Measurements from ENCODE around the gene PCSK1.

Gene PCSK1

DNA sequence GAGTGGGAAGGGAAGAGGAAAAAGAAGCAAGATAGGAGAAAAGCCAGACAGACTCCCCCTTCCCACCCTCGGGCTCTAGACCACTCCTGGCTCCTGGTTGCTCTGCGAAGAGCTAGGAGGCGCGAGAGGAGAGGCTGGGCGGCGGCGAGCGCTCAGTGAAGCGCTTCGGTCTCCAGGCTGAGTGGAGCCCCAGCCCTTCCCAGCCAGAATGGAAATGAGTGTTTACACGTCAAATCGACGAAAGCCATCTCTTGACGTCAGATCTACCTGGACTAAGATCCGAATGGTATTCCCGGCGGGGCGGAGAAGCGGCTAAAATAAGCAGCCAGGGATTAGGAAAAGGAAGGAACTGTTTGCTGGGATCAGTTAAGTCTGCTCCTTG is at the start of gene PCSK1:
Gene PCSK1, minus strand, starts transcription at position 183 of the 382 bp plus-strand sequence. CDS start 206 bp downstream, outside the sequence.
- in situ Hi-C loops (cut with MboI; ENCODE audit: low sequenced_read_pairs), result no loop called here

DNA sequence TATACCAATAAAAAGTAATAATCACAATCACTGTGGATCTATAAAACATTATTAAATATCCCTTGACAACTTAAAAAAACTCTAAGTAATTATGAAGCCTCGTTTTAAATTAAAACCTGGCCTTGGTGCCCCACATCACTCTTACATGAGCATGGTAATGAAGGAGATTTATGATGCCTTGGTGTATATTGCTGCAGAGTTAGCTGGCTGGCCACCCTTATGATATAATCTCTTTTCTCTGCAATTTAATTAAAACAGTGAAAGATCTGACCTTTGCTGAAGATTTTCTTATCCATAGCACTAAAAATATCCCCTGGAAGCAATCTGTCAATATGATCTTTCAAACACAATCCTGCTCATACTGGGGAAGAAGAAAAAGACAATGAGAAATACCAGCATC is 48.8 kb upstream of the PCSK1 start:
- in situ Hi-C loops (cut with MboI; ENCODE audit: low sequenced_read_pairs), result no loop called here

DNA sequence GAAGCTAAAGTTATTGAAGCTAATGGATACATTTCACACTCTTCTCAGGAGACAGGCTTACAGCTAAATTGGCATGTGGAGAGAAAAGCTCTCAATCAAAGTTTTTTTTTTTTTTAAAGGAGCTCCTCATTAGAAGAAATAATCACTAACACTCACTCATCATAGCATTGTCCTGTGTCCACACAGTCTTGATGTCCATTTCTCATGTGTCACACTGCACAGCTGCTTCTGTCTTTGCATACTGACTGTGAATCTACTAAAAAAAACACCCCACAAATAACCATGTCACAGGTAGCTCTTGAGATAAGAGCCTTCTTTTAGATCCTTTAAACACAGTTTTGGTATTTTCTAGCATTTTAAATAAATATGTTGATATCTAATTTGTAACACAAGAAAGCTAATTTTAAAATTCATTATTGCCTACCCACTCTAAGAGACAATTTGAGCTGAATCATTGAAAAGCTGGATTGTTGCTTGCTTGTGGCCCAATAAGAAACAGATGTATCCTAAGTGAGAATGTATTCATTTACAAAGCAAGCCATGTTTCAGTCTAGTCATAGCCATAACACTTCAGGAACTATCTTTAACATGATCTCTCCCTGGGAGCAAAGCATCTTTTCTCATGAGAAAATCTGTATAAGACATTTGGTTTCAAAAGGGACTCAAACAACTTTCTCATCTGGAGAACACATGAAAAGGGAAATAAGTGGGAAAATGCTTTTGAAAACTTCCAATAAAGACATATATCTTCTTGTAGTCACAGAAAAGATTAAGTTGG is 48.1 kb upstream of the PCSK1 start:
- in situ Hi-C loops (cut with MboI; ENCODE audit: low sequenced_read_pairs), result no loop called here

DNA sequence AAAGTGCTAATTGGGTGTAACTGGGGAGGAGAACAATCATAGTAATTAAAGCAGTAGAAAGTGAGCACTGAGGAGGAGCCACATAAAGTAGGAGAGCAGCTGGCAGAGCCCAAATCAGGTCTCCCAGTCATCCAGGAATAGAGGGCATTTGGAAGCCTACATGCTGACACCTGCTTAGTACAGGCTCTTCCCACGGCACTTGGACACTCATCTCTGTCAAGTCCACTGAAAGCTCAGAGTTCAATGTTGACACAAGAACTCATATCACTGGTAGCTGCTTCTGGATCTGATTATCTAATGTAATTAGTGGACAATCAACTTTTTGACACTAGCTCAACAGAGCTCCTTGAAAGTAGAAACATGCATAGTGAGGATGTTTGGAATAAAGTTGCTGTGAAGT is 45.9 kb upstream of the PCSK1 start:
- in situ Hi-C loops (cut with MboI; ENCODE audit: low sequenced_read_pairs), result no loop called here

DNA sequence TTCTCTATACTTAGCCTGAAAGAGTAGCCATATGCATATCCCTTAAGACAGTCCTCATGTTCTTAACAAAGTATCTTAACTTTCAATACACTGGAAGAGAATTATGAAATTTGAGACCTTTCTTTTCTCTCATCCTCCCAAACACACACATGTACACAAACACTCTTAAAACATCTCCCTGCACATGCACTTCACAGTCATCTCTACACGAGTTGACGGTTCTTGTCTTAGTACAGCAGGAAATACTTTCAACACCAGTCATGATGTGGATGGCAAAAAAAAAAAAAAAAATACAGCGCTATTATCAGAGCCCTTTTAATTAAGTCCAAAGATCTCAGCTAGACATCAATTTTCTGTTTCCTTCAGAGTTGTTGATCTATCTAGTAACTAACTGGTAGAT is 43.6 kb upstream of the PCSK1 start:
- in situ Hi-C loops (cut with MboI; ENCODE audit: low sequenced_read_pairs), result no loop called here

DNA sequence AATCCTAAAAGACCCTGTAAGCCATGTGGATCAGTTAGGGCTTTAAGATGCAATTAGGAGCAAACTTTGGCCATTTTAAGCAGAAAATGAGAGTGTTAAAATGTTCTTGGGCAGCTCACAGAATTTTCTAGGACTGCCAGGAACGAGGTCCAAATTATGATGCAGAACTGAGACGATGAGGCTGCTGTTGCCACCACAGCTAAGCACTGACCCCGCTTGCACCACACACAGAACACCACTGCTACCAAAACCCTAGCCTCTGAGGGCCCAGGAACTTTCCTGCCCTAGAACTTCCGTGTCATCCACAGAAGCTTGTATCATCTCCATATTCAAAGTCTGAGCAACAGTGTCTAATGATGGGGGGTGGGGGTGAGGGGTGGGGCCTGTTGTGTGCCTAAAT is 41.0 kb upstream of the PCSK1 start:
- in situ Hi-C loops (cut with MboI; ENCODE audit: low sequenced_read_pairs), result no loop called here

DNA sequence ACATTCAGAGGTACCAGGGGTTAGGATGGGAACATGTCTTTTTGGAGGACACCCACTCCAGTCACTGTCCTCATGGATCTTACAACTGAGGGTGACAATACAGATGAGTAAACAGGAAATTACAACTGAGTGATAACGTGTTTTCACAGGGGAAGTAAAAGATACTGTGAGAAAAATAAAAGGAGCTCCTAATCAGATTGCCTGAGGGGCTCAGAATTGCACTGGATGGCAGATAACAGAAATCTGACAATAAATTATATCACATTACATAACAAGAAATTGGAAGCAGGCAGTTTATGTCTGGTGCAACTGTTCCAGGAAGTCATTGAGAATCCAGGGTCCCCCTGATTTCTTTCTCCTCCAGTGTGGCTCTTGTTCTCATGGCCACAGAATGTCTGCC is 40.1 kb upstream of the PCSK1 start:
- in situ Hi-C loops (cut with MboI; ENCODE audit: low sequenced_read_pairs), result no loop called here

DNA sequence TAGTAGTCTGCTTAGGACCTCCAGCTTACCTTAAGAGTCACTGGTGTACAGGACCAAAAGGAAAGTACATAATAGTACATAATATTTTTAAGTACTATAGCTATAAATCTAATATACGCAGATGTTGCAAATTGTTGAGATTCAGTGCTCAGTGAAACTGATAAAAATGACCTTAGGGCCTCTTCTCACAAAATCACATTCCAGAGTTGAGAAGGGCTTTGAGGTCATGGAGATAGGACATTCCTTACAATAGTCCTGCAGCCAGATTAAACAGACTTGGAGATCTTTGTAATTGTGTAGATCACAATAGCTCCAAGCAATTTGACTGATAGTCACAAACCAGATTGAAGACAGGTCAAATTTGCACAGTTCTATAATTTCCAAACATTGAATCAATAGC is 37.7 kb upstream of the PCSK1 start:
- in situ Hi-C loops (cut with MboI; ENCODE audit: low sequenced_read_pairs), result no loop called here

DNA sequence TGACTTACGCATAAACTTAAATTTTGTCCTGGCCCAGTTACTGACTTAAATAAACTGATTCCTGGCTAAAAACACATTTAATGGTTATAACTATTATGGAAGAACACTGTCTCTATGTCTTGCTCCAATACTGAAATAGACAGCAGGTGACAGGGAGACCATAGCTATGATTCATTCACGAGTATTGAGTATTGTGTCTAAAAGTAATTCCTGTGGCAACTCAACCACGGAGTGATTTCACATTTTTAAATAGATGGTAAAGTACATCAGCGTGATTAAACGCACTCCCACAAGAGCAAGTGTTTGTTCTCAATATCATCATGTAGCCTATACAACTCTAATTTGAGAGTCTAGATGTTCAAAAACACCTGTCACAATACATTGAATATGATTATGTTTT is 35.9 kb upstream of the PCSK1 start:
- in situ Hi-C loops (cut with MboI; ENCODE audit: low sequenced_read_pairs), result no loop called here

DNA sequence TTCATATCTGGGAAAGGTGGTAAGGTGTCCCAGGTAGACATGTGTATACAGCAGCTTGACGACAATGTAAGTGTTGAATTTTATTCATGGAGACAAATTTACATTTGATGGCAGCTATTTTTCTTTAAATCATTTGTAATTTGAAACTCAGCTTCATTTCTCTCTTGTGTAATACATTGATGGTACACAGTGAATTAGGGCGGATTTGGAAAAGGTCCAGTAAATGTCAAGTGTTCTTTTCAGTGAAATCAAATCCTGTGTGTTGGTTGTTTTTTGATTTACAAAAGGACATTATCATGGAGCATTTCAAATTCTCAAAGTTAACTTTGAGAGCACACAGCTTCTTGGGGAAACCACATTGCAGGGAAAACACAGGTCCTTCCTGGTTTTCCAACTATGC is 30.0 kb upstream of the PCSK1 start:
- in situ Hi-C loops (cut with MboI; ENCODE audit: low sequenced_read_pairs), result no loop called here

DNA sequence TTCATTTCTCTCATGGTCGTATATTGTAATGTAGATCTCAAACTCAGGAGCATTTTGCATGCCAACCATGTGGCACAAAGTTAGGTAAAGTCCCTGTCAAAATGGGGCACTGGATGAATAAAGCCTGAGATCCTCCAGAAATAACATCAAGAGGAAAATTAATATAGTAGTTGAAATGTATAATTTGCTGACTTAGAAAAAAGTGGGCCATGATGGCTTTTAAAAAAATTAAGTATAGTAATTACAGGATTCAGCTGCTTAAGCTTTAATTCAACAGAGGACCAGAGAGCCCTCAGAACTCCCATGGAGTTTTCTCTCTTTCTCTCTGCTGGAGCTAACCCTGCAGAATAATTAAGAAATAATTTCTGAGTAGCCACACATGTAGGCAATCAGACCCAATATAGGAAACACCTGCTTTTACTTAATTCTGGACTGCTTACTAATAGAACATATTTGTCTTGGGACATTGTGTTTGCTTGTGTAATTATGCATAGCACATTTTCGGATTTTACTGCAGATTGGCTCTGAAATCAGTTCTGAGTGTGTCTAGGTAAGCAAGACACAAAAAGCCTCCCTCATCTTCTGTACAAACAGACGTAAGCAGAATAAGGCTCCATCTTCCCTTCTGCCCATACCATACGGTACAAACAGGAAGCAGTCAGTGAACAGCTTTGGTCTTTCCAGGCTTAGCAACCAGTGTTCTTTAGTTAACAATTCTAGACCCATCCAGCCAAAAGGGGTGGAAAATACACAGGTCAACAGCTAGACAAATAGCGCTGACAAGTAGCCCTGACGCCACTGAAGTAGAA is 26.5 kb upstream of the PCSK1 start:
- in situ Hi-C loops (cut with MboI; ENCODE audit: low sequenced_read_pairs), result no loop called here

DNA sequence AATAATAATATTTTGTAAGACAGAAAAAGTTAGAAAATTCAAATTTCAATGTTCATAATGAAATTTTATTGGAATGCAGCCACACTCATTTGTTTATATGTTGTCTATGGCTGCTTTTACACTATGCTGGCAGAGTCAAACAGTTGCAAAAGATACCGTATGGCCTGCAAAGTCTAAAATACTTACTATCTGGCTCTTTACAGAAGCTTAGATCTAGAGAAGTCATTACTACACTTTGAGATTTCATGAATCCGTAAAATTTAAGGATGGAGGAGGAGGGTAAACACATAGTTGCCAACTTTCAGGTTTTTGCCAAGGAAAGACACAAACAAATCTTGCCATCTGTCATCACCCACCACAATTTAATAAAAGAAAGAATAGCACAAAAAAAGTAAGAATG is 25.1 kb upstream of the PCSK1 start:
- in situ Hi-C loops (cut with MboI; ENCODE audit: low sequenced_read_pairs), result no loop called here

DNA sequence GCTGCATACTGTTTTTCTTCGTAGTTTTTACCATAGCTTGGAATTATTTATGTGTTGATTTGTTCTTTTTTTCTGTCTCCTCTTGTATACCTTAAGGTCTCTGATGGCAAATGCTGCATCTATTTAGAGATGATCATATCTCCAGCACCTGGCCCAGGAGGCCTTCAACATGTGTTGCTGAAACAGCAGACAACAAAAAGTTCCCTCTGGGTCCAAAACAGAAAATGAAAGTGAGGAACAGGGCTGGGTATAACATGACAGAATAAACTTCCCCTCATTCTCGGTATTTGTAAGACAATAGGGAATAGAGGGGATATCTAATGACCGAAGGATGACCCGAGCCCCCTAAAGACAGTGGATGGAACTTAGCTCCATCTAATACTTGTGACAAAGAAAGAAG is 22.7 kb upstream of the PCSK1 start:
- in situ Hi-C loops (cut with MboI; ENCODE audit: low sequenced_read_pairs), result no loop called here

DNA sequence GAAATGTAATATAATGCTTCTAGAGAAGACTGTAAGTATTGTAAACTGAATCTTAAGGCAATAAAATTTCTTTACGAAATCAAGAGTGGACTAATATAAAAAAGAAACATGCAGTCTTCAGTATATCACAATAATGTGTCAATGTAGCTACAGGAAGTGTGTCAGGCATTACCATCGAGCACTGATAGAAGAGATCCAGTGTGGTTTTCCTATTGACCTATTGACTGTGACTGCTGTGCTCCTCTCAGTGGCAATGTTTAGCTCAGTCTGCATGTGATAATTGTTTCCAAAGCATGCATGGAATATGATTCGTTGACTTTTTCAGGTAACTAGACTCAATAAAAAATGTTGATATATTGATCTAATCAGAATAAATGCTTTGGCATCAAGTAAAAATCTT is 20.3 kb upstream of the PCSK1 start:
- in situ Hi-C loops (cut with MboI; ENCODE audit: low sequenced_read_pairs), result no loop called here

DNA sequence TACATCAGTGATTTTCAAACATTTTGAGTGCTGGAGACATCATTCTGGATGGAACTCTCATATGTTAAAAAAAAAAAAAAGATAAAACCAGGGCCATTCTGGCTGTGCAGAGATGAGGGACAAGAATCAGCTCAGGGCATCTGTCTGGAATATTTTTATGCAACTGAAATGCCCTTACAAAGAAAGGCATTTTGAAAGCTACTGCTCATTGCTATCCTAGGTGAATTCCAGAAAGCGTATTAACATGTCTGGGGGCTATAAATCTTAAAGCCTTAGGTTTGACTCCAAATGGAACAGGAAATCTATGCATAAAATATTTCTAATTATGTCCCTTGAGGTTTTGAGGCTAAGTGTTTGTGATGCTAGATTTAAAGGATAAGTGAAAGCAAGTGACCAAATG is 14.9 kb upstream of the PCSK1 start:
- in situ Hi-C loops (cut with MboI; ENCODE audit: low sequenced_read_pairs), result no loop called here

DNA sequence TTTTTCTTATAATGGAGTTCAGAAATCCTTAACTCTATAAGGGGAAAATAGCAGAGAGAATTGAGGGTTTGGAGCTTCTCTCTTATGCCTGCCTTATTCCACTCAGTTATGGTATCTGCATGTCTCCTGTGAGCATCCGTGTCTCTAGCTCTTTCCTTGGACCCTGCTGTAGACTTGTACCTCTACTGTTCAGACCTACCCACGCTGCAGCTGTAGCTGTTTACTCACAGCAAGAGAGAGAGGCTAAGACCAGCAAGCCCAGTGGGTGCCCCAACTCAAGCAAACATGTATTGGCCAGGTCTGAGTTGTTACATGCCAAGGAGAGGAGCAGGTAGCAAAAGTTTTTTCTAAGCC is 7.1 kb upstream of the PCSK1 start:
- in situ Hi-C loops (cut with MboI; ENCODE audit: low sequenced_read_pairs), result no loop called here

DNA sequence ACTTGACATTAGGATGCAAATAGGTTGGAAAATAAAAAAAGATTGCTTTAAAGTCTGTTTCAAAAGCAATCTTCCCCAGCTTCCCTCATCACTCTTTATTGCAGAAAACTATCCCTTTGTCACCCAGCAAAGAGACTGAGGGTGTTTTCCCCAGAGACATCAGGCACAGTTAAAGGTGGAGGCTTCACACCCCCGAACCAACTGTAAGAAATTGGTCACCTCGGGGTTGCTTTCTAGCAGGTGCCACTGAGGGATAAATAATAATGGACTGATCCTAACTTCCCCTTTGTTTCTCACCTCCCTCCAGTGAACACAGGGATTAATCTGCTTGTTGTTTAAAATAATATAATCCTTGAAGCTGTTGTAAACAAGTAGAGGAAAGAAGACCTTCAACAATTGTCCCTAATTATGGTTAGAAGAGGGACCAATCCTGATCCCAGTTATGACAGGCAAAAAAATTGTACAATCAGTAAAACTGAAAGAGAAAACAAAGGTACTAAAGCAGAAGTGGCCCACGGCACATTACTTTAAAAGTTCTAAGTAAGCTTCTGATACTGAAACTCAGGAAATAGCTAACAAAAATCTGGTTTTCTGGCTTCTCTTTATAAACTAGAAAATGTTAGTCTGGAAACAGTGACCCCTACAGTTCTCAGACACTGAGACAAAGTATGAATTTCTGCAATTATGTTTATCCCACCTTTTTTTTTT is 6.6 kb upstream of the PCSK1 start:
- in situ Hi-C loops (cut with MboI; ENCODE audit: low sequenced_read_pairs), result no loop called here

DNA sequence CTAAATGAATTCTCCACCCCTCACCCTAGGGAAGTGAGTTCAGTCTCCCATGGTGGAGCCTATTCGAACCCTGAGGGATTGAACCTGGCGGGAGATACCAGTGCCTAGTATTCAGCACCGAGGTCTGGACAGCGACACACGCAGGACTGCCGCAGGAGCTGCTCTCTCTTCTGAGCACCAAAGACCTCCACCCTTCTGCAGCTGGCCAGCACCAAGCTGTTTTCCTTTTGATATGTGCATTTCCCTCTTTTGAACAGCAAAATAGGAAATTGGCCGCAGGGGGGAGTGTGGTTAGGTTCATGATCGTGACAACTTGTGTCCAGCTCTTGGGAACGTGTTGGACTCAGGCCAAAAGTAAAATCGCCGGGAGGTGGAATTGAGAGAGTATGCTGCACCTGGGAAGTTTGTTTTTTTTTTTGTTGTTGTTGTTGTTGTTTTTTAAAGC is 1.2 kb upstream of the PCSK1 start:
- in situ Hi-C loops (cut with MboI; ENCODE audit: low sequenced_read_pairs), result no loop called here

DNA sequence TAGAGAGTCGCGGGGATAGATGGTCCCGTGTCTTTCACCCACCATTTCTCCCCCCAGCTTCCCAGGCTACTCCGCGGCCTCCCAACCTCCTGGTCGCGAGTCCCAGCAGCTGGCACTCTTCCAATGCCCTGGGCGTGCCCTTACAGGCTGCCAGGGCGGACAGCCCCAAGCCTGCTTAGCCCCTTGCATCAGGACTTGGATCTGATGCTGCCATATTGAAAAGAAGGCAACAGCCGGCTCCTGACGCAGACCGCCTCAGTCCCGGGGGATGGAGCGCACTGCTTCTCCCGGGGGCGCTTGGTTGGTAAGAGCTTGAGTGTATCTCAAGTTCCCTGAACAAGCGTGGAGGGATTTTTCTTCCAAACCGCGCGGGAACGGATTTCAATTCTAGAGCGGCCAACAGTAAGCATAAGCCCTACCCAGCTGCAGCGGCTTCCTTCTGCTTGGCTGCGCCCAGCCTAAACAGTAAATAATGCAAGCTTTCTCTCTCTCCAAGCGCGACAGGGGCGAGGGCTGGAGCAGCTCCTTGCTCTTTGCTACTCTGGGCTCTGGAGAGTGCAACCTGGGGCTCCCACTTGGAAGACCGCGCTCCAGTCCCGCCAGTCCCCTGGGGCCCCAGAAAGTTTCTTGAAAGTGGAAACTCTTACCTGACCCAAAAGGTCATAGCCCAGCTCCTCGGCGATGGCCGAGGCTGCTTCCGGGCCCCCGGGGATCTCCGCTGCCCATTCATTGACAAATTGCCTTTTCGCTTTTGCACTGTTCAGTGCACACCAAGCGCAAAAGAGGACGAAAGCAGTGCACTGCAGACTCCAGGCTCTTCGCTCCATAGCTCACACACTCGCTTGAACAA is 607 bp downstream of the PCSK1 start:
- in situ Hi-C loops (cut with MboI; ENCODE audit: low sequenced_read_pairs), result no loop called here

DNA sequence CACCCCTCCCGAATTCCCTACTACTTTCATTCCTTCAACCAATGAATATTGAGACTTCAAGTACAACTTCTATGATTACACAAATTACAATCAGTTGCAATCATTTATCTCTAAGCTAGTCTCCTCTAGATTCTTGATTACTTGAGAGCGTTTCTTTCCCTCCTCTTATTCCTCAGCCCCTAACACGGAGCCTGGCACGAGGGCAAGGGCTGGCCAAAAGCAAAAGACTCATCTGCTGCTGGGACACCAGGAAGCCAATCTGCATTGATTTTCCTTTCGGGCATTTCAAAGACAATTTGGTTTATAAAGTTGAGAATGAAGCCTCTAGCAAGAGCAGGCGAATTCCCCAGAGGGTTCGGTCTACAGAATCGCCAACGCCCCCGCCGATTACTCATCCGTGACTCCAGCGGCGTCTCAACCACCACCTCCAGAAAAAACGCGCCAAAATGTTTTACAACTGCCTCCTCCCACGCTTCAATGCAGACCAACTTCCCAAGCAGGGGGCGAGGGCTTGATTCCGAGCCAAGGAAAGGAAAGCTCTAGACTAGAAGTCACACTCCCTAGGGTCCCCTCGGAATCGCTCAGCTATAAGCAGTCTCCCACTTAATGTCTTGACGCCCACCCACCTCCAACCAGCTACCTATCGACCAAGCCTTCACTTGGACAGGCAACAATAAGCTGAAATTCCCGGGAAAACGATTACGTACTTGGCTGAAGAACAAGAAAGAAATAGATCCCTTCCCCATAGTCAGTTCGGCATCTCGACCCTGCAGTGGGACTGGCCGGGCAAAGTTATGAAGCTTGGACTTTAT is 1.5 kb downstream of the PCSK1 start:
- in situ Hi-C loops (cut with MboI; ENCODE audit: low sequenced_read_pairs), result no loop called here
